Transverse colon (tissue), 4 donors: ENCODE results near the gene PTPN3. TPM values are rescaled to one million over a fixed set of nuclear protein-coding genes. Genes with fewer than 3 reads are reported as not detected.

Experiments
- DNase-seq: peaks from one replicate; pipeline ENCODE4 v3.0.0-alpha.2; 2019
- H3K27ac ChIP-seq, 4 donors: fragments of 200-600 bp; sonication (generic); 2 replicates each; pipeline ENCODE4 v1.5.1; 2016 to 2018; ENCODE audit warnings: inconsistent platforms in 4 of 4
- H3K27me3 ChIP-seq: fragments of 200-600 bp; sonication (generic); 2 replicates; pipeline ENCODE4 v1.5.1; 2017; ENCODE audit warnings: inconsistent platforms
- H3K36me3 ChIP-seq, 4 donors: fragments of 200-600 bp; sonication (generic); 2 replicates each; pipeline ENCODE4 v1.5.1; 2017 to 2019; ENCODE audit warnings: inconsistent platforms in 4 of 4
- H3K4me1 ChIP-seq, 4 donors: fragments of 200-600 bp; sonication (generic); 2 replicates each; pipeline ENCODE4 v1.5.1; 2017 to 2020; ENCODE audit warnings: inconsistent platforms in 4 of 4
- H3K4me3 ChIP-seq, 4 donors: fragments of 200-600 bp; sonication (generic); 1 replicate in 1 of 4; 2 replicates in 3 of 4; pipeline versions ENCODE4 v1.5.1 to v1.6.1; 2017 to 2019; ENCODE audit warnings: inconsistent platforms in 4 of 4
- H3K9me3 ChIP-seq, 2 donors: fragments of 200-600 bp; sonication (generic); 2 replicates each; pipeline ENCODE4 v1.5.1; 2017 to 2019; ENCODE audit warnings: inconsistent platforms in 2 of 2
- CTCF ChIP-seq, 5 experiments: fragments of 200-600 bp in 3 of 5; fragments of 450-650 bp in 2 of 5; sonication (generic) in 3 of 5; IDR thresholded peaks; 1 replicate in 2 of 5; 2 replicates in 3 of 5; pipeline ENCODE4 v1.5.1; 2016 to 2017; ENCODE audit warnings: antibody characterized with exemption in 5 of 5, inconsistent platforms in 3 of 5, mild to moderate bottlenecking in 2 of 5, moderate library complexity in 1 of 5
- EP300 ChIP-seq: sonication (generic); formaldehyde crosslinking; IDR thresholded peaks from one replicate; pipeline ENCODE4 v1.6.1; 2017; ENCODE audit warnings: antibody characterized with exemption, low read depth
- POLR2A ChIP-seq: fragments of 450-650 bp; IDR thresholded peaks from one replicate; pipeline ENCODE4 v1.6.1; 2016; ENCODE audit warnings: antibody characterized with exemption, mild to moderate bottlenecking, moderate library complexity
- POLR2AphosphoS5 ChIP-seq, 3 donors: sonication (generic); formaldehyde crosslinking; IDR thresholded peaks; one replicate each; pipeline ENCODE4 v1.6.1; 2016; ENCODE audit warnings: antibody characterized with exemption in 3 of 3
- WGBS, 2 donors: methylation state at CpG; one replicate each; pipeline ENCODE4 v1.1.5; 2018; ENCODE audit warnings: low coverage in 1 of 2; 5-methylcytosine and 5-hydroxymethylcytosine counted together
- in situ Hi-C, 4 donors: fragments of 200-750 bp; cut with MboI; loops; one replicate each; pipeline versions ENCODE4 v1.15.0 to v1.15.1; 2017; ENCODE audit warnings: low sequenced_read_pairs in 3 of 4, low pct_ligation_motif_present in 1 of 4, low pct_unique_long_range_greater_than_20kb in 1 of 4
- intact Hi-C: fragments of 100-400 bp; cut with DNase I; formaldehyde crosslinking; loops from one replicate; pipeline ENCODE4 v1.15.1; 2023; ENCODE audit warnings: low total_unique reads
- total RNA-seq, 4 donors: library from RNA; depleted of rRNA; stranded (reverse); fragments of >200 nt; gene quantifications; one replicate each; pipeline ENCODE4 v1.1.0, GENCODE V29; 2016

PTPN3 gene
- total RNA-seq, 4 donors from 2014 or later, result 12.7 to 27.0 (median 18.1) TPM

- in situ Hi-C loops, result no loop called here
- intact Hi-C loops, result no loop called here
- Histone ChIP-seq H3K9me3 (no peaks in the 10 kb centered on the region), H3K27ac (no peak overlapping the region), H3K36me3 (peaks cover 0 to 2% (median 0%) of the 10 kb centered on the region in 4 donors), H3K4me3 (no peak overlapping the region), H3K4me1 (peaks cover 0 to 3% (median 1%) of the 10 kb centered on the region in 4 donors), H3K27me3 (no peaks in the 10 kb centered on the region)
- 88 to 90% methylated on average over 3 of the region's 3 CpGs for WGBS, 2 donors
- DNase-seq, result no peak
- TF ChIP-seq POLR2AphosphoS5 (IDR thresholded peaks at IDR 0.05), result no peak
- no peak for TF ChIP-seq EP300
- no peak for TF ChIP-seq CTCF (IDR thresholded peaks at IDR 0.05)
- no peak for TF ChIP-seq POLR2A
Observed at GRCh38 chr9:109436071-109436470, 62.0 kb downstream of the PTPN3 start.

GRCh38 chr9:109433476-109433875, 64.6 kb downstream of the PTPN3 start:
- Histone ChIP-seq H3K4me3 (no peak overlapping the region), H3K36me3 (peaks cover 0 to 6% (median 0%) of the 10 kb centered on the region in 4 donors), H3K9me3 (no peaks in the 10 kb centered on the region), H3K27ac (no peak overlapping the region), H3K27me3 (no peaks in the 10 kb centered on the region), H3K4me1 (no peaks in the 10 kb centered on the region)
- in situ Hi-C loops, result no loop called here
- no peak for DNase-seq
- WGBS, 2 donors, result 82% methylated on average over 5 of the region's 5 CpGs; no CpG with 5 or more reads in 1 of the 2 donors
- intact Hi-C loops, result no loop called here
- TF ChIP-seq POLR2A (no peak), EP300 (no peak), POLR2AphosphoS5 (IDR thresholded peaks at IDR 0.05) (no peak), CTCF (IDR thresholded peaks at IDR 0.05) (no peak)

- no peak overlapping the region for H3K4me3 ChIP-seq
- in situ Hi-C loops, result no loop called here
- H3K36me3 ChIP-seq, result peaks cover 0 to 6% (median 0%) of the 10 kb centered on the region in 4 donors
- no peak for DNase-seq
- no peaks in the 10 kb centered on the region for H3K9me3 ChIP-seq
- no peaks in the 10 kb centered on the region for H3K27me3 ChIP-seq
- no peak overlapping the region for H3K27ac ChIP-seq
- no peak for TF ChIP-seq EP300
- no peak for TF ChIP-seq POLR2A
- TF ChIP-seq POLR2AphosphoS5 (IDR thresholded peaks at IDR 0.05), result no peak
- TF ChIP-seq CTCF (IDR thresholded peaks at IDR 0.05), result no peak
- intact Hi-C loops, result no loop called here
- H3K4me1 ChIP-seq, result no peaks in the 10 kb centered on the region
- WGBS, 2 donors, result 0 to 61% methylated on average over 1 to 4 of the region's 4 CpGs
Observed at GRCh38 chr9:109430231-109430630, 67.9 kb downstream of the PTPN3 start.

GRCh38 chr9:109428854-109429253, 69.3 kb downstream of the PTPN3 start:
- Histone ChIP-seq H3K4me3 (no peak overlapping the region), H3K9me3 (no peaks in the 10 kb centered on the region), H3K27ac (no peak overlapping the region), H3K27me3 (no peaks in the 10 kb centered on the region), H3K4me1 (no peaks in the 10 kb centered on the region), H3K36me3 (peaks cover 0 to 6% (median 0%) of the 10 kb centered on the region in 4 donors)
- TF ChIP-seq POLR2AphosphoS5 (IDR thresholded peaks at IDR 0.05) (no peak), CTCF (IDR thresholded peaks at IDR 0.05) (no peak), EP300 (no peak), POLR2A (no peak)
- 40 to 94% methylated on average over 2 to 6 of the region's 6 CpGs for WGBS, 2 donors
- intact Hi-C loops (no loop called here), in situ Hi-C loops (no loop called here)
- no peak for DNase-seq
